HL-60 (cell line): ENCODE results near the gene HOXB4.

Experiments used
- DNase-seq, 2 experiments: peaks; one replicate each; pipeline ENCODE4 v3.0.0-alpha.2; 2010 to 2020; ENCODE audit warnings: low read depth in 1 of 2, low spot score in 1 of 2
- H3K27ac ChIP-seq: fragments of 250-450 bp; sonication (Bioruptor Pico); replicated peaks from 2 replicates; pipeline ENCODE4 v1.5.1; 2020; ENCODE audit warnings: mild to moderate bottlenecking, moderate library complexity
- H3K27me3 ChIP-seq: fragments of 250-450 bp; sonication (Bioruptor Pico); 2 replicates; pipeline ENCODE4 v1.5.1; 2021; ENCODE audit warnings: mild to moderate bottlenecking, moderate library complexity; ENCODE audit not compliant: insufficient read depth, poor library complexity, severe bottlenecking
- H3K4me3 ChIP-seq: replicated peaks from 2 replicates; pipeline ENCODE4 v1.5.1; 2011; ENCODE audit warnings: mild to moderate bottlenecking, control low read depth, low read length; ENCODE audit not compliant: insufficient read depth
- GABPA ChIP-seq: IDR thresholded peaks from 2 replicates; pipeline ENCODE4 v1.6.1; 2012; ENCODE audit warnings: low read depth
- POLR2AphosphoS5 ChIP-seq: IDR thresholded peaks from 2 replicates; pipeline ENCODE4 v1.6.1; 2012; ENCODE audit warnings: low read depth
- SPI1 ChIP-seq: IDR thresholded peaks from 2 replicates; pipeline ENCODE4 v1.6.1; 2012; ENCODE audit warnings: low read depth, mild to moderate bottlenecking, borderline replicate concordance
- TF ChIP-seq, protein P1 (sequence below): IDR thresholded peaks from one replicate; pipeline ENCODE4 v1.5.1; 2011; ENCODE audit warnings: low read length, control low read depth, inconsistent platforms; ENCODE audit not compliant: insufficient read depth
- TF ChIP-seq, protein P2 (sequence below): IDR thresholded peaks from 2 replicates; pipeline ENCODE4 v1.6.1; 2012; ENCODE audit warnings: low read depth; ENCODE audit not compliant: insufficient replicate concordance

The HOXB4 gene

DNA sequence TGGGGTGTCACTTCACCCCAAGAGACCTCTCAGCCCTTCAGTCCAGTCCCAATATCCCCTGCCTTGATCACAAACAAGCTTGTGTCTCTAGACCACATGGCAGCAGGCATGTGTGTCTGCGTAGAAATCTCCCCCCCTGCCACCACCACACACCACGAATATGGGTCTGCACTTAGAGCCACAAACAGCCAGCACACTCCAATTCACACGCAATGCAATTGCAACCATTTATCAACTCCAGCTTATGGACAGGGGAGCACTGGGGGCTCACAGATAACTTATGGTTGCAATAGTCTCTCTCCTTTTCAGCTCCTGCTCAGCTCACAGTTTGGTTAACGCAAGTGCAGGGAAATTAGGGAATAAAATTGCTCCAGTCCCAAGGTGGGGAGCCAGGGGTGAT lies 45.4 kb upstream of the HOXB4 start:
- peaks cover 84% of the 10 kb centered on the region for H3K27me3 ChIP-seq

DNA sequence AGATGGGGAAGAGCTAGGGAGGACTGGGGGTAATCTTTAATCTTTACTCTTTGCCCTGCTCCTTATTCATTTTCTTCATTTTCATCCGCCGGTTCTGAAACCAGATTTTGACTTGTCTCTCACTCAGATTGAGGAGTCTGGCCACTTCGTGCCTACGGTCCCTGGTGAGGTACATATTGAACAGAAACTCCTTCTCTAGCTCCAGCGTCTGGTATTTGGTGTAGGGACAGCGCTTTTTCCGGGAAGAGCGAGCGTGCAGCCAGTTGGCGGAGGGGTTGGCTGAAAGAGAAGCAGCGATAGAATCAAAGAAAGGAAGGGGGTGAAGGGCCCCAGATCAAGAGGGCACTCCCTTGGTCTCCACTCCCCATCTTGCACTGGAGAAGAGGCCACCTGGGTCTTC lies 44.7 kb upstream of the HOXB4 start:
- H3K4me3 ChIP-seq, result no peak overlapping the region
- DNase-seq, result no peak
- peaks cover 83% of the 10 kb centered on the region for H3K27me3 ChIP-seq
- no peak overlapping the region for H3K27ac ChIP-seq
- no peak for TF ChIP-seq POLR2AphosphoS5
- no peak for TF ChIP-seq SPI1
- TF ChIP-seq GABPA, result no peak
- TF ChIP-seq, protein P1, sequence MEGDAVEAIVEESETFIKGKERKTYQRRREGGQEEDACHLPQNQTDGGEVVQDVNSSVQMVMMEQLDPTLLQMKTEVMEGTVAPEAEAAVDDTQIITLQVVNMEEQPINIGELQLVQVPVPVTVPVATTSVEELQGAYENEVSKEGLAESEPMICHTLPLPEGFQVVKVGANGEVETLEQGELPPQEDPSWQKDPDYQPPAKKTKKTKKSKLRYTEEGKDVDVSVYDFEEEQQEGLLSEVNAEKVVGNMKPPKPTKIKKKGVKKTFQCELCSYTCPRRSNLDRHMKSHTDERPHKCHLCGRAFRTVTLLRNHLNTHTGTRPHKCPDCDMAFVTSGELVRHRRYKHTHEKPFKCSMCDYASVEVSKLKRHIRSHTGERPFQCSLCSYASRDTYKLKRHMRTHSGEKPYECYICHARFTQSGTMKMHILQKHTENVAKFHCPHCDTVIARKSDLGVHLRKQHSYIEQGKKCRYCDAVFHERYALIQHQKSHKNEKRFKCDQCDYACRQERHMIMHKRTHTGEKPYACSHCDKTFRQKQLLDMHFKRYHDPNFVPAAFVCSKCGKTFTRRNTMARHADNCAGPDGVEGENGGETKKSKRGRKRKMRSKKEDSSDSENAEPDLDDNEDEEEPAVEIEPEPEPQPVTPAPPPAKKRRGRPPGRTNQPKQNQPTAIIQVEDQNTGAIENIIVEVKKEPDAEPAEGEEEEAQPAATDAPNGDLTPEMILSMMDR, result no peak
- TF ChIP-seq, protein P2, sequence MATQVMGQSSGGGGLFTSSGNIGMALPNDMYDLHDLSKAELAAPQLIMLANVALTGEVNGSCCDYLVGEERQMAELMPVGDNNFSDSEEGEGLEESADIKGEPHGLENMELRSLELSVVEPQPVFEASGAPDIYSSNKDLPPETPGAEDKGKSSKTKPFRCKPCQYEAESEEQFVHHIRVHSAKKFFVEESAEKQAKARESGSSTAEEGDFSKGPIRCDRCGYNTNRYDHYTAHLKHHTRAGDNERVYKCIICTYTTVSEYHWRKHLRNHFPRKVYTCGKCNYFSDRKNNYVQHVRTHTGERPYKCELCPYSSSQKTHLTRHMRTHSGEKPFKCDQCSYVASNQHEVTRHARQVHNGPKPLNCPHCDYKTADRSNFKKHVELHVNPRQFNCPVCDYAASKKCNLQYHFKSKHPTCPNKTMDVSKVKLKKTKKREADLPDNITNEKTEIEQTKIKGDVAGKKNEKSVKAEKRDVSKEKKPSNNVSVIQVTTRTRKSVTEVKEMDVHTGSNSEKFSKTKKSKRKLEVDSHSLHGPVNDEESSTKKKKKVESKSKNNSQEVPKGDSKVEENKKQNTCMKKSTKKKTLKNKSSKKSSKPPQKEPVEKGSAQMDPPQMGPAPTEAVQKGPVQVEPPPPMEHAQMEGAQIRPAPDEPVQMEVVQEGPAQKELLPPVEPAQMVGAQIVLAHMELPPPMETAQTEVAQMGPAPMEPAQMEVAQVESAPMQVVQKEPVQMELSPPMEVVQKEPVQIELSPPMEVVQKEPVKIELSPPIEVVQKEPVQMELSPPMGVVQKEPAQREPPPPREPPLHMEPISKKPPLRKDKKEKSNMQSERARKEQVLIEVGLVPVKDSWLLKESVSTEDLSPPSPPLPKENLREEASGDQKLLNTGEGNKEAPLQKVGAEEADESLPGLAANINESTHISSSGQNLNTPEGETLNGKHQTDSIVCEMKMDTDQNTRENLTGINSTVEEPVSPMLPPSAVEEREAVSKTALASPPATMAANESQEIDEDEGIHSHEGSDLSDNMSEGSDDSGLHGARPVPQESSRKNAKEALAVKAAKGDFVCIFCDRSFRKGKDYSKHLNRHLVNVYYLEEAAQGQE, result no peak

More for the DNA sequence above, 45.4 kb upstream of the HOXB4 start:
- DNase-seq, result no peak
- no peak overlapping the region for H3K4me3 ChIP-seq
- no peak overlapping the region for H3K27ac ChIP-seq
- no peak for TF ChIP-seq POLR2AphosphoS5
- TF ChIP-seq, protein P1, result no peak
- TF ChIP-seq SPI1, result no peak

- Histone ChIP-seq H3K4me3 (no peak overlapping the region), H3K27ac (no peak overlapping the region), H3K27me3 (peaks cover 81% of the 10 kb centered on the region)
- DNase-seq, result no peak
- TF ChIP-seq SPI1 (no peak), POLR2AphosphoS5 (no peak), GABPA (no peak)
- TF ChIP-seq, protein P1, result no peak
- TF ChIP-seq, protein P2, result no peak
Measured at GRCh38 chr17:48621410-48622392, 43.6 kb upstream of the HOXB4 start.
